Lower leg skin (tissue), 3 donors: ENCODE measurements around the gene AMOTL1.

Experiments used
- CTCF ChIP-seq, 3 donors: fragments of 450-650 bp; IDR thresholded peaks; one replicate each; pipeline ENCODE4 v1.5.1; 2016; ENCODE audit warnings: antibody characterized with exemption in 3 of 3, mild to moderate bottlenecking in 3 of 3, moderate library complexity in 2 of 3
- POLR2A ChIP-seq, 2 donors: fragments of 450-650 bp; IDR thresholded peaks; one replicate each; pipeline ENCODE4 v1.6.1; 2016 to 2017; ENCODE audit warnings: antibody characterized with exemption in 2 of 2, mild to moderate bottlenecking in 1 of 2, moderate library complexity in 1 of 2

GRCh38 chr11:94750319-94751217 is 17.6 kb upstream of the AMOTL1 start:
- TF ChIP-seq CTCF (IDR thresholded peaks at IDR 0.05) = no peak
- no peak for TF ChIP-seq POLR2A (IDR thresholded peaks at IDR 0.05)
